BLaER1 treated with 17β-estradiol and CSF1 and Interleukin-3, amounts not matched to agents 10 nM and 100 nM (cell line): Measurements from ENCODE around the gene RPS6KA4.
"Not testable (repeated sequence)": the region's sequence is repeated elsewhere in the genome, so short reads cannot be mapped to it uniquely, and the experiment has no call there.

Source experiments
- H3K27ac ChIP-seq, 11 experiments: shearing (Covaris generic); formaldehyde crosslinking; 2 replicates each; pipeline ENCODE4 v1.8.1; 2022
- H3K27me3 ChIP-seq, 11 experiments: shearing (Covaris generic); formaldehyde crosslinking; 2 replicates each; pipeline ENCODE4 v1.8.1; 2022
- H3K36me3 ChIP-seq, 11 experiments: shearing (Covaris generic); formaldehyde crosslinking; 2 replicates each; pipeline ENCODE4 v1.8.1; 2022
- H3K4me1 ChIP-seq, 10 experiments: shearing (Covaris generic); formaldehyde crosslinking; 2 replicates each; pipeline ENCODE4 v1.8.1; 2022
- H3K4me2 ChIP-seq, 11 experiments: shearing (Covaris generic); formaldehyde crosslinking; 2 replicates each; pipeline ENCODE4 v1.8.1; 2022
- H3K4me3 ChIP-seq, 10 experiments: shearing (Covaris generic); formaldehyde crosslinking; 2 replicates each; pipeline ENCODE4 v1.8.1; 2022
- H3K9ac ChIP-seq, 11 experiments: shearing (Covaris generic); formaldehyde crosslinking; 2 replicates each; pipeline ENCODE4 v1.8.1; 2022
- H3K9me3 ChIP-seq, 11 experiments: shearing (Covaris generic); formaldehyde crosslinking; replicated peaks in 1 of 11; 2 replicates each; pipeline ENCODE4 v1.8.1; 2022
- H4K20me1 ChIP-seq, 11 experiments: shearing (Covaris generic); formaldehyde crosslinking; 2 replicates each; pipeline ENCODE4 v1.8.1; 2022
- Cebpa-rat ChIP-seq, 11 experiments: shearing (Covaris generic); IDR thresholded peaks; 2 replicates each; pipeline ENCODE4 v1.8.1; 2022

The RPS6KA4 gene

DNA sequence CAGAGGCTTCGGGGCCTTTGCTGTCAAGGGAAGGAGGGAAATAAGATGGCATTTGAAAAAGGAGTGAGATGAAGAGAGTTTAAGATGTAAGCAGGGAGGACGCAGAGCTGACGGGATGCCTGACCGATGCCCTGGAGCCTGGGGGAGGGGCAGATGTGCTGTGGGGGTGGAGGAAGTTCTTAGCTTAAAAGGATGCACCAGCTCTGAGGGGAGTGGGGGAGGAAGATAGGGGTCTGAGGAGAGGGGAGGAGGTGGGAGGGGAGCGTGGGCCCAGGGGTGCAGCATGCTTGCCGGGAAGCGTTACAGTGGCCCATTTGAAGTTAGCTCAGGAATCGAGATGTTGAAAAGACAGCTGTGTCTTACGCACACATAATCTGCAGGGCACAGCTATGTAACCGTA lies 56.3 kb downstream of the RPS6KA4 start:
- no peak for TF ChIP-seq Cebpa-rat (IDR thresholded peaks at IDR 0.05)
- Histone ChIP-seq H3K36me3 (no peaks in the 10 kb centered on the region; a peak in 1 of 22 replicates), H3K9ac (peak overlapping the region in 7 of 11 experiments; percentile 9 to 45 (median 11); a peak in 3 of 22 replicates), H3K9me3 (peaks cover 26 to 43% (median 37%) of the 10 kb centered on the region in 11 experiments), H4K20me1 (no peaks in the 10 kb centered on the region), H3K4me1 (peaks cover 20 to 57% (median 32%) of the 10 kb centered on the region in 10 experiments), H3K4me3 (no peak overlapping the region), H3K4me2 (peak overlapping the region; percentile 48 to 88 (median 73)), H3K27me3 (peaks cover 0 to 5% (median 0%) of the 10 kb centered on the region in 11 experiments; a peak in 1 of 22 replicates), H3K27ac (peak overlapping the region in 6 of 11 experiments; percentile 15 to 65 (median 44); a peak in 7 of 22 replicates)

DNA sequence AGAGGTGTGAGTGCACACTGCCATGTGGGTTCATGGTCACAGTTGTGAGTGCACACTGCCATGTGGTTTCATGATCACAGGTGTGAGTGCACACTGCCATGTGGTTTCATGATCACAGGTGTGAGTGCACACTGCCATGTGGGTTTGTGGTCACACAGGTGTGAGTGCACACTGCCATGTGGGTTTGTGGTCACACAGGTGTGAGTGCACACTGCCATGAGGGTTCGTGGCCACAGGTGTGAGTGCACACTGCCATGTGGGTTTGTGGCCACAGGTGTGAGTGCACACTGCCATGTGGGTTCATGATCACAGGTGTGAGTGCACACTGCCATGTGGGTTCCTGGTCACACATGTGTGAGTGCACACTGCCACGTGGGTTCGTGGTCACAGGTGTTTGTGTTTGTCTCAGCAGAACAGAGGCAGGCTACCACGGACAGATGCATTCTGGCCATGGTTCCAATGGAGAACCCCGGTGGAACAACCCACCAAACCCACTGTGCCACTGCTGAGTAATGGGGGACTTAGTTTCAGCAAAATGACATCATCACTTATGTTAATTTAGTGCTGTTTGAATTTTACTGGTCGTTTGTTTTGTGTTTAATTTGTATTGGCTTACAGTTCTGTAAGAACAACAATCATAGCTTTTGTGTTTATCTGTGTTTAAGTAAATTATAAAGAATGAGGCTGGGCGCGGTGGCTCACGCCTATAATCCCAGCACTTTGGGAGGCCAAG lies 57.2 kb downstream of the RPS6KA4 start:
- Histone ChIP-seq H4K20me1 (no peaks in the 10 kb centered on the region), H3K36me3 (no peaks in the 10 kb centered on the region; a peak in 1 of 22 replicates), H3K9me3 (peaks cover 35 to 52% (median 46%) of the 10 kb centered on the region in 11 experiments), H3K27me3 (peaks cover 0 to 5% (median 0%) of the 10 kb centered on the region in 11 experiments; a peak in 1 of 22 replicates), H3K27ac (peak overlapping the region in 3 of 11 experiments; percentile 56 to 65 (median 57); a peak in 4 of 22 replicates), H3K4me1 (peaks cover 11 to 53% (median 25%) of the 10 kb centered on the region in 10 experiments), H3K9ac (0 out of 22 replicates have a peak overlapping the region, but pooled peaks of 1 of the 11 experiments have one; percentile 26), H3K4me2 (peak overlapping the region in 10 of 11 experiments; percentile 48 to 88 (median 74); a peak in 20 of 22 replicates), H3K4me3 (no peak overlapping the region)
- TF ChIP-seq Cebpa-rat (IDR thresholded peaks at IDR 0.05): no peak

GRCh38 chr11:64418233-64418632 lies 59.3 kb downstream of the RPS6KA4 start:
- H3K9ac ChIP-seq, H3K4me3 ChIP-seq, H3K36me3 ChIP-seq, H3K27ac ChIP-seq, H4K20me1 ChIP-seq, H3K27me3 ChIP-seq: not testable (repeated sequence)
- Histone ChIP-seq H3K9me3 (peaks cover 55 to 73% (median 67%) of the 10 kb centered on the region in 11 experiments), H3K4me1 (peaks cover 11 to 50% (median 24%) of the 10 kb centered on the region in 10 experiments), H3K4me2 (peak overlapping the region in 2 of 11 experiments; percentile 9 to 11; a peak in 1 of 22 replicates)

DNA sequence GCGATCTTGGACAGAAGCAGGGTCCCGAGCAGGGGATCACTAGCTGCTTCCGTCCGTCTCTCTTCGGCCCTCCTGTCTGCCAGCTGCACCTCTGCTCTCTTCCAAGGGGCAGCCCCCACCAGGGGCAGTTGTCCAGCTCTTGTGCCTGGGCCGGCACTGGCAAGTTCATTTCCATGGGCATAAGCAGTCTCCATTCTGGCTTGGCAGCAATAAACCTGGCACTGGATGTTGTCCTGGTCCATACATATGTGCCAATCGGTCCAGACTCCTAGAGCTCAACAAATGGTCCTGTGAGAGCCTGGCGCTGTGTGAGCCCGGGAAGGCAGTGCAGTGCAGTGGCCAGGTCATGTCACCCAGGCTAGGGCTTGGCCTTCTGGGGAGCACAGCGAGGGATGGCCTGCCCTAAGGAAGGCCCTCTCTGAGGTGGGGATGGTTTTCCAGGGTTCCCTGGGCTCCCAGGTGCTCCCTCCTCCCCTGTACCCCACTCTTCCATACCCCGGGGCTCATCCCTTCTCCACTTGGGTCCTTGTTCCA lies 60.4 kb downstream of the RPS6KA4 start:
- H3K9me3 ChIP-seq: peaks cover 55 to 75% (median 70%) of the 10 kb centered on the region in 11 experiments
- peak overlapping the region in 4 of 11 experiments; percentile 22 to 49 (median 40); a peak in 4 of 22 replicates for H3K4me2 ChIP-seq
- H3K4me1 ChIP-seq: peaks cover 11 to 50% (median 24%) of the 10 kb centered on the region in 10 experiments
- H3K9ac ChIP-seq: no peak overlapping the region
- H3K27ac ChIP-seq: no peak overlapping the region
- H4K20me1 ChIP-seq: no peaks in the 10 kb centered on the region
- TF ChIP-seq Cebpa-rat (IDR thresholded peaks at IDR 0.05): no peak
- peaks cover 0 to 5% (median 0%) of the 10 kb centered on the region in 11 experiments; a peak in 1 of 22 replicates for H3K27me3 ChIP-seq
- peaks cover 0 to 5% (median 0%) of the 10 kb centered on the region in 11 experiments; a peak in 1 of 22 replicates for H3K36me3 ChIP-seq
- H3K4me3 ChIP-seq: no peak overlapping the region

GRCh38 chr11:64419818-64420485 lies 61.0 kb downstream of the RPS6KA4 start:
- Histone ChIP-seq H3K4me2 (peak overlapping the region in 7 of 11 experiments; percentile 11 to 49 (median 22); a peak in 10 of 22 replicates), H3K9me3 (peaks cover 55 to 75% (median 70%) of the 10 kb centered on the region in 11 experiments), H3K27me3 (peaks cover 0 to 2% (median 0%) of the 10 kb centered on the region in 11 experiments; a peak in 1 of 22 replicates), H3K27ac (no peak overlapping the region), H3K4me3 (no peak overlapping the region), H3K36me3 (peaks cover 0 to 5% (median 0%) of the 10 kb centered on the region in 11 experiments; a peak in 1 of 22 replicates), H3K4me1 (peaks cover 8 to 43% (median 18%) of the 10 kb centered on the region in 10 experiments), H4K20me1 (no peaks in the 10 kb centered on the region), H3K9ac (no peak overlapping the region)
- no peak for TF ChIP-seq Cebpa-rat (IDR thresholded peaks at IDR 0.05)
